Measurements from ENCODE around the gene SLC6A19. TPM values are rescaled to one million over a fixed set of nuclear protein-coding genes. Genes with fewer than 3 reads are reported as not detected.

The SLC6A19 gene
- total RNA-seq, 1 experiment from 2014 or later, result not detected

DNA sequence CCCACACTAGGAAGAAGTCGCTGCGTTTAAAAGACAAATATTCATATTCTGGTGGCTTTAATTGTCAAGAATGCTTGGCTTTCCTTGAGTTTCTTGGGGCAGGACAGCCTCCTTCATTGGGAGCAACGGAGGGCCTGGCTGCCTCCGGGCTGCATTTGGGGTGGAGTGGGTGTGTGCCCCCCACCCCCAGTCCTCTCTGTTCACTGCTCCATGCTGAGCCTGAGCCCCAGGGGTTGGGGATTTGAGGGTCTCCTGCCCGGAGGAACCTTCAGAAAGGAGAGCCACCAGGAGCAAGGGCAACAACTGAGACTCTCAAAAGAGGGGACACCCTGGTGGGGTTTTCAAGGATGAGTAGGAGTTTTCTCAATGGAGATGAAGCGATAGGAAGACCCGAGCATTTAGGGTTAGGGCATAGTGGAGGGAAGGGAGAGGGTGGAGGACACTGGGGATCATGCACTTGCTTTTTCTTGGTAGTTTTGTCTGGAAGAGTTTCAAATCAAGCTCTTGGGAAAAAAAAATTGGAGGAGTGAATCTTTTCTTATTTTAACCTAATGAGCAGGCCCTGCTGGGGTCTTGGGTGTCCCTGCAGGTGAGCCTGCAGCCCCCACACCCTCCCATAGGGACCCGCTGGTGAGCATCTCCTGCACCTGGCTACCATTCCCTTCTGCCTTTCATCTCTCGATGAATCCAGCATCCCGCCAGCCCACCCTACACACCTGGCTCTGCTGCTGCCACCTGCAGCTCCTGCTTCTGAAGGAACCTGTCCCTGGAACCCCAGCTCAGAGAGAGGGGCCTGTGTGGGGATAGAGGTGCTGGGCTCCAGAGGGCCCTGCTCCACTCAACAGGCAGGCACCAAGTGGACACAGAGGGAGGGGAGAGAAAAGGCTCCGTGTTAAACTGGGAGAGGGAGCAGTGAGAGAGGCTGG is 4.1 kb downstream of the SLC6A19 start:
- Histone ChIP-seq H4K20me1 (ENCODE audit: insufficient read depth, low read depth, low read length) (no peaks in the 10 kb centered on the region), H3K79me2 (ENCODE audit: low read length) (no peaks in the 10 kb centered on the region), H3K4me2 (ENCODE audit: low read depth, low read length, poor library complexity, severe bottlenecking) (no peak overlapping the region), H3K9me3 (ENCODE audit: low read length) (no peaks in the 10 kb centered on the region), H3K4me3 (ENCODE audit: low read length) (no peak overlapping the region), H3K27ac (ENCODE audit: low read length) (no peak overlapping the region), H3K27me3 (ENCODE audit: low read length) (no peaks in the 10 kb centered on the region), H3K9me2 (replicated peaks; ENCODE audit: insufficient read depth, low read length) (no peaks in the 10 kb centered on the region), H3K36me3 (ENCODE audit: insufficient read depth, low read length) (no peaks in the 10 kb centered on the region), H2AFZ (ENCODE audit: low read length) (no peak overlapping the region), H3K4me1 (ENCODE audit: low read length) (no peaks in the 10 kb centered on the region), H3K9ac (ENCODE audit: low read length) (no peak overlapping the region)
- no peak for DNase-seq

DNA sequence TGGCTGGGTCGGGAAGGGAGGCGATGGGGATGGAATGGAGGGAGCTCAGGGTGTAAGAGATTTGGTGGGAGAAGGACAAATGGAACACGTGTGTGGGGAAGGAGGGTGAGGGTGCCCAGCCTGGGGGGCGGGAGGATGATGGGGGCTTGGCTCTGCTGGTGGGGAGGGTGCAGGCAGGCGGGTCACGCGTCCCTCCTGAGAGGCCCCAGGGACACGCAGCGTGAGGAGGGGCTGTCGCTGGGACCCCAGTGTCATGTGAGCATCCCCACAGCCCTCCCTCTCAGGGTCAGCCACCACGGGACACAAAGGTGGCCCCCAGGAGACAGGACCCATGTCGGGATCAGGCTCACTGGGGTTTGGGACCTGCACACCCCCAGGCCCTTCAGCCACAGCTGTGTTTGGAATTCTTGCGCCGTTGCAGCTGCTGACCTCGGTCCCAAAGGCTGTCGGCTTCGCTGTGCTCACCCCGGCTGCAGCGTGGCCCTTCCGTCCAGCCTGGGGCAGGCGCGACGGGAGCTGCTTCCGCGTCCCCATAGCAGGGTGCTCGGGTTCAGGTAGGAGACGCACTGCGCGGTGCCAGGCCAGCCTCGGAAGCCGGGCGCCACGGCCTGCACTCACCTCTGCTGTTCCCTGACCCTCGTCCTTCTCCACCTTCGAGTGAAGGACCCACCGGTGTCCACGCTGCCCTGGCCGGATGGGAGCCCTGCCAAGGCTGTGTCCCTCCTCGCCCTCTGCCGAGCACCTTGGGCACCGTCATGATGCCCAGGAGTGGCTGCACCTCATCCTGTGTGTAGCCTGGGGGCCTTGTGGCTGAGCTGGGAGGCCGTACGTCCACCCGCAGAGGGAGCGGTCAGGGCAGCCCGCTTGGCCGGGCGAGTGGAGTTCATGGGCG is 5.4 kb downstream of the SLC6A19 start:
- no peaks in the 10 kb centered on the region for H3K9me2 ChIP-seq (replicated peaks; ENCODE audit: insufficient read depth, low read length)
- no peaks in the 10 kb centered on the region for H3K9me3 ChIP-seq (ENCODE audit: low read length)
- no peak overlapping the region for H3K4me3 ChIP-seq (ENCODE audit: low read length)
- no peaks in the 10 kb centered on the region for H3K36me3 ChIP-seq (ENCODE audit: insufficient read depth, low read length)
- no peaks in the 10 kb centered on the region for H3K4me1 ChIP-seq (ENCODE audit: low read length)
- no peak overlapping the region for H3K27ac ChIP-seq (ENCODE audit: low read length)
- no peak overlapping the region for H2AFZ ChIP-seq (ENCODE audit: low read length)
- H3K27me3 ChIP-seq (ENCODE audit: low read length), result no peaks in the 10 kb centered on the region
- H3K79me2 ChIP-seq (ENCODE audit: low read length), result no peaks in the 10 kb centered on the region
- no peak overlapping the region for H3K9ac ChIP-seq (ENCODE audit: low read length)
- DNase-seq, result no peak
- H3K4me2 ChIP-seq (ENCODE audit: low read depth, low read length, poor library complexity, severe bottlenecking), result no peak overlapping the region
- H4K20me1 ChIP-seq (ENCODE audit: insufficient read depth, low read depth, low read length), result no peaks in the 10 kb centered on the region

DNA sequence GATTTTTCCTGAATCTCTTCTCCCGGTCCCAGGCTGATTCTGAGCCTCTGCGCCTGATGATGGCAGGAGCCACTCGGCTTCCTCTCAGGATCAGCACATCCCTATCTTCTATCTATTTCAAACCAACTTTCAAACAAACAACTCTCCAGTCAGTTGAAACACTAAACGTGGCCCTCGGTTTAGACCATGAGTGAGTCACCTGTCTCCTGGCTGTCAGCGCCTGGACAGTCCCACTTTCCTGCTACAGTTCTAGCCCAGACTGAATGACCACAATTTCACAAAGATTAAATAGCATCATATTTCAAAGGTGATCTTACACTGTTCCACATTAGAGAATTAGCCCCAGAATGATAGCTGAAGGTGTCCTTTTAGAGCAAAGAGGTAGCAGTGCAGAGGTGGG is 6.2 kb downstream of the SLC6A19 start:
- H4K20me1 ChIP-seq (ENCODE audit: insufficient read depth, low read depth, low read length), result no peaks in the 10 kb centered on the region
- H3K36me3 ChIP-seq (ENCODE audit: insufficient read depth, low read length), result no peaks in the 10 kb centered on the region
- H3K27me3 ChIP-seq (ENCODE audit: low read length), result no peaks in the 10 kb centered on the region
- no peak overlapping the region for H3K9ac ChIP-seq (ENCODE audit: low read length)
- no peaks in the 10 kb centered on the region for H3K4me1 ChIP-seq (ENCODE audit: low read length)
- H3K4me2 ChIP-seq (ENCODE audit: low read depth, low read length, poor library complexity, severe bottlenecking), result no peak overlapping the region
- H3K27ac ChIP-seq (ENCODE audit: low read length), result no peak overlapping the region
- H3K4me3 ChIP-seq (ENCODE audit: low read length), result no peak overlapping the region
- H3K79me2 ChIP-seq (ENCODE audit: low read length), result no peaks in the 10 kb centered on the region
- H3K9me2 ChIP-seq (replicated peaks; ENCODE audit: insufficient read depth, low read length), result no peaks in the 10 kb centered on the region
- H2AFZ ChIP-seq (ENCODE audit: low read length), result no peak overlapping the region
- DNase-seq, result no peak
- H3K9me3 ChIP-seq (ENCODE audit: low read length), result no peaks in the 10 kb centered on the region

DNA sequence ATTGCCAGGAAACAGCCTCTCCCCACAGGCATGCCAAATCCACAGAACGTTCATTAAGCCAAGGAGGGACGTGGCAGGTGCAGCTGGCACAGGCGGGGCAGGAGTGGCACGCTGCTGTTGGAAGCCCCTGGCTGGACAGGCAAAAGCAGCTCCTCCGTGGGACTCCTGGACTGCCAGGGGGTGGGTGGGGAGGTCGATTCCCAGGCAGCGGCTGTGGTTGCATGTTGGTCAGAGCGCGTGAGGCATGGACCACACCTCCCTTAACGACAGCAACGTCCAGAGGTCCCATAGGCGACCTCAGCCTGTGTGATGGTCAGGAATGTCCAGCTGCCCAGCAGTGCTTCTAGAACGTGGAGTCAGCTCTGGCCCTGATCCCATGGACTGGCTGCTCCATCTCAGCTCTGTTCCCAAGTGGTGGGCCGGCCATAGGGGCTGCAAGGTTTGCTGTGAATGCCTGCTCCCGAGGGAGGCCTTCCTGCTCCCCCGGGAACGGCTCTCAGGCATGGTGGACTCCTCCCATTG is 6.9 kb downstream of the SLC6A19 start:
- no peak overlapping the region for H3K4me3 ChIP-seq (ENCODE audit: low read length)
- no peaks in the 10 kb centered on the region for H3K4me1 ChIP-seq (ENCODE audit: low read length)
- H3K9me2 ChIP-seq (replicated peaks; ENCODE audit: insufficient read depth, low read length), result no peaks in the 10 kb centered on the region
- no peaks in the 10 kb centered on the region for H3K79me2 ChIP-seq (ENCODE audit: low read length)
- H2AFZ ChIP-seq (ENCODE audit: low read length), result no peak overlapping the region
- H3K9ac ChIP-seq (ENCODE audit: low read length), result no peak overlapping the region
- no peaks in the 10 kb centered on the region for H3K9me3 ChIP-seq (ENCODE audit: low read length)
- H3K36me3 ChIP-seq (ENCODE audit: insufficient read depth, low read length), result no peaks in the 10 kb centered on the region
- H4K20me1 ChIP-seq (ENCODE audit: insufficient read depth, low read depth, low read length), result no peaks in the 10 kb centered on the region
- no peak for DNase-seq
- H3K27me3 ChIP-seq (ENCODE audit: low read length), result no peaks in the 10 kb centered on the region
- H3K27ac ChIP-seq (ENCODE audit: low read length), result no peak overlapping the region
- H3K4me2 ChIP-seq (ENCODE audit: low read depth, low read length, poor library complexity, severe bottlenecking), result no peak overlapping the region

DNA sequence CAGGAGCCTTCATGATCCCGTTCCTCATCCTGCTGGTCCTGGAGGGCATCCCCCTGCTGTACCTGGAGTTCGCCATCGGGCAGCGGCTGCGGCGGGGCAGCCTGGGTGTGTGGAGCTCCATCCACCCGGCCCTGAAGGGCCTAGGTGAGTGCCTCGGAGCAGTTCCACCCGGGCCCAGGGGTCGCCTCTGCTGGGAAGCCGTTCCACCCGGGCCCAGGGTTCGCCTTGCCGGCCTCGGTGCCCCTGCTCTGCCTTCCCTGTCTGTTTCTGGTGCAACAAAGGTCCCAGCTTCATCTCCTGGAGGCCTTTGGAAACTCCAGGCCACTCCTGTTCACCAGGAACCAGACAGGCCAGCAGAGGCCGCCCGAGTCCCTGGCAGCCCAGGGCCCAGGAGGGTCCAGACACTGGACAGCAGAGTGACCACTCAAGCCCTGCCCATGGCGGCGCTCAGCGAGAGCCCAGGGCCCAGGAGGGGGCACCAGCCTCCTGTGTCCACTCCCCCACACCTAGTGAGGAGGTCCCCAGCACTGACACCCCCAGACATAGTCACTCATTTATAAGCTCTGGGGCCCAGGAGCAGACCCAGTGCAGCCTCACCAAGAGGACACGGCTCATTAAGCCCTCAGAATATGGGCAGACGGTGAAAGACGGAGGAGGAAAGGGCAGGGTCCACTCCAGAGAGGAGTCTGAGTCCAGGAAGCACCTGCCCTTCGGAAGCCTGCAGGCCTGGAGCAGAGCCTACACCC is 7.5 kb downstream of the SLC6A19 start:
- H3K27ac ChIP-seq (ENCODE audit: low read length), result no peak overlapping the region

DNA sequence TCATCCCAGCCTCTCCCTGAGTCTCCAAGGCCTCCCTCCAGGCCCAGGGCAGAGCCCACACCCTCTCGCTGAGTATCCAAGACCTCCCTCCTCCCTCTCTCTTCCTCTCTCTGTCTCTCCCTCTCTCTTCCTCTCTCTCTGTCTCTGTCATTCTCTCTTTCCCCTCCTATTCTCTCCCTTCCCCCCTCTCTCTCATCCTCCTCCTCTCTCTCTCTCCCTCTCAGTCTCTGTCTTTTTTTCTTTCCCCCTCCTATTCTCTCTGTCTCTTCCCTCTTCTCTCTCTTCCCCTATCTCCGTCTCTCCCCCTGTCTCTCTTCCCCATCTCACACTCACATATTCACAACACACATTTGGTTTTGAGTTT is 8.1 kb downstream of the SLC6A19 start:
- no peaks in the 10 kb centered on the region for H3K4me1 ChIP-seq (ENCODE audit: low read length)
- H3K9me2 ChIP-seq (replicated peaks; ENCODE audit: insufficient read depth, low read length), result no peaks in the 10 kb centered on the region
- H3K27me3 ChIP-seq (ENCODE audit: low read length), result no peaks in the 10 kb centered on the region
- no peak overlapping the region for H3K4me3 ChIP-seq (ENCODE audit: low read length)
- no peak overlapping the region for H2AFZ ChIP-seq (ENCODE audit: low read length)
- no peaks in the 10 kb centered on the region for H3K9me3 ChIP-seq (ENCODE audit: low read length)
- no peaks in the 10 kb centered on the region for H4K20me1 ChIP-seq (ENCODE audit: insufficient read depth, low read depth, low read length)
- no peaks in the 10 kb centered on the region for H3K79me2 ChIP-seq (ENCODE audit: low read length)
- H3K36me3 ChIP-seq (ENCODE audit: insufficient read depth, low read length), result no peaks in the 10 kb centered on the region
- H3K27ac ChIP-seq (ENCODE audit: low read length), result no peak overlapping the region
- DNase-seq, result no peak
- H3K4me2 ChIP-seq (ENCODE audit: low read depth, low read length, poor library complexity, severe bottlenecking), result no peak overlapping the region
- H3K9ac ChIP-seq (ENCODE audit: low read length), result no peak overlapping the region

More for the DNA sequence above, 7.5 kb downstream of the SLC6A19 start:
- Histone ChIP-seq H3K27me3 (ENCODE audit: low read length) (no peaks in the 10 kb centered on the region), H3K9me2 (replicated peaks; ENCODE audit: insufficient read depth, low read length) (no peaks in the 10 kb centered on the region), H3K9me3 (ENCODE audit: low read length) (no peaks in the 10 kb centered on the region), H3K9ac (ENCODE audit: low read length) (no peak overlapping the region), H4K20me1 (ENCODE audit: insufficient read depth, low read depth, low read length) (no peaks in the 10 kb centered on the region), H3K79me2 (ENCODE audit: low read length) (no peaks in the 10 kb centered on the region), H3K4me3 (ENCODE audit: low read length) (no peak overlapping the region), H3K4me1 (ENCODE audit: low read length) (no peaks in the 10 kb centered on the region), H3K36me3 (ENCODE audit: insufficient read depth, low read length) (no peaks in the 10 kb centered on the region), H2AFZ (ENCODE audit: low read length) (no peak overlapping the region), H3K4me2 (ENCODE audit: low read depth, low read length, poor library complexity, severe bottlenecking) (no peak overlapping the region)
- DNase-seq, result no peak

DNA sequence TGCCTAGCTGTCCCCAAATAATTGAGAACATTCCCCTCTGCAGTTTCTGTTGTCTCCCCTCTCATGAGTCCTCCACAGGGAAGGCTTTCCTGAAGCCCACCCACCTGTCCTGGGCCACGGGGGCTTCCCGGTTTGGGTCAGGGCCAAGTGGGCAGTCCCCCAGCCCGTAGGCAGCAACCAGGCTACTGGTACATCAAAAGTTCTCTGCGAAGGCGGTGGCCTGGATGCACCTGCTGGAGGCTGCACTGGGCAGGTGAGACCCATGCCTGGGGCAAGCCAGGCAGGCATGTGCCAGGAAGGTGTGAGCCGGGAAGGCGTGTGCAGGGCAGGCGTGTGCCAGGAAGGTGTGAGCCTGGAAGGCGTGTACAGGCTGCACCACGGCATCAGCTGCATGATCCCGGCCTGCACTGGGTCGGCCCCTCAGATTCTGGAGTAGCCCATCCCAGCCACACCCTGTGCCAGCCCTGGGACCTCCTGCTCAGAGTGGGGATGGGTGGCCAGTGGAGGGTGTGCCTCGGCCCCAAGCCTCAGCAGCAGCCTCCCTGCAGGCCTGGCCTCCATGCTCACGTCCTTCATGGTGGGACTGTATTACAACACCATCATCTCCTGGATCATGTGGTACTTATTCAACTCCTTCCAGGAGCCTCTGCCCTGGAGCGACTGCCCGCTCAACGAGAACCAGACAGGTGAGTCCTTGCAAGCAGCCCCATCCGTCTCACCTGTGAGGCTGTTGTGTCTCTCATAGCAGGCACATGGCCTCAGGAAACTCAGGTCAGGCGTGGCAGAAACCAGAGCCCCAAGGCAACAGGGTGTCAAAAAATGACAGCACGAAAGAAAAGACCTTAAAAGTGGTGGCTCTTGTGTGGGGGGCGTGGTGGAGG is 8.7 kb downstream of the SLC6A19 start:
- Histone ChIP-seq H3K9me2 (replicated peaks; ENCODE audit: insufficient read depth, low read length) (no peaks in the 10 kb centered on the region), H4K20me1 (ENCODE audit: insufficient read depth, low read depth, low read length) (no peaks in the 10 kb centered on the region), H3K9me3 (ENCODE audit: low read length) (no peaks in the 10 kb centered on the region), H3K4me1 (ENCODE audit: low read length) (no peaks in the 10 kb centered on the region), H3K9ac (ENCODE audit: low read length) (no peak overlapping the region), H3K79me2 (ENCODE audit: low read length) (no peaks in the 10 kb centered on the region), H3K4me2 (ENCODE audit: low read depth, low read length, poor library complexity, severe bottlenecking) (no peak overlapping the region), H3K4me3 (ENCODE audit: low read length) (no peak overlapping the region), H3K27ac (ENCODE audit: low read length) (no peak overlapping the region), H3K36me3 (ENCODE audit: insufficient read depth, low read length) (no peaks in the 10 kb centered on the region), H2AFZ (ENCODE audit: low read length) (no peak overlapping the region), H3K27me3 (ENCODE audit: low read length) (no peaks in the 10 kb centered on the region)
- DNase-seq, result no peak
